Neuronal stem cell (in vitro differentiated cells): ENCODE data around the gene PSMB2.

Experiments
- DNase-seq: peaks from one replicate; pipeline ENCODE4 v3.0.0-alpha.2; 2013; ENCODE audit warnings: low spot score
- H2AFZ ChIP-seq: one replicate; pipeline ENCODE4 v1.6.1; 2013; ENCODE audit warnings: mild to moderate bottlenecking, low read length, inconsistent platforms
- H2AK5ac ChIP-seq: 2 replicates; pipeline ENCODE4 v1.6.1; 2013; ENCODE audit warnings: low read depth, mild to moderate bottlenecking, inconsistent platforms, low read length, moderate library complexity, mixed read lengths
- H2BK120ac ChIP-seq: 2 replicates; pipeline ENCODE4 v1.6.1; 2013; ENCODE audit warnings: low read depth, mild to moderate bottlenecking, inconsistent platforms, low read length, moderate library complexity, mixed read lengths
- H2BK12ac ChIP-seq: one replicate; pipeline ENCODE4 v1.6.1; 2013; ENCODE audit warnings: low read length, inconsistent platforms
- H2BK15ac ChIP-seq: 2 replicates; pipeline ENCODE4 v1.6.1; 2013; ENCODE audit warnings: mild to moderate bottlenecking, low read length, inconsistent platforms, mixed read lengths
- H2BK5ac ChIP-seq: one replicate; pipeline ENCODE4 v1.6.1; 2013; ENCODE audit warnings: inconsistent platforms, mild to moderate bottlenecking, low read length, moderate library complexity
- H3K14ac ChIP-seq: one replicate; pipeline ENCODE4 v1.6.1; 2013; ENCODE audit warnings: low read length, inconsistent platforms
- H3K18ac ChIP-seq: 2 replicates; pipeline ENCODE4 v1.6.1; 2013; ENCODE audit warnings: low read length, inconsistent platforms
- H3K23ac ChIP-seq: 2 replicates; pipeline ENCODE4 v1.6.1; 2013; ENCODE audit warnings: low read depth, mild to moderate bottlenecking, mixed read lengths, low read length, inconsistent platforms; ENCODE audit not compliant: poor library complexity
- H3K27ac ChIP-seq: replicated peaks from 3 replicates; pipeline ENCODE4 v1.5.1; 2013; ENCODE audit warnings: low read length, inconsistent platforms
- H3K27me3 ChIP-seq, 3 experiments: 2 replicates each; pipeline ENCODE4 v1.6.1; 2013; ENCODE audit warnings: low read length in 3 of 3, mild to moderate bottlenecking in 2 of 3, inconsistent platforms in 1 of 3, low read depth in 1 of 3, mixed read lengths in 1 of 3, moderate library complexity in 1 of 3; ENCODE audit not compliant: control insufficient read depth in 3 of 3, insufficient read depth in 3 of 3
- H3K36me3 ChIP-seq, 2 donors: replicated peaks in 1 of 2; 2 replicates each; pipeline ENCODE4 v1.6.1; 2013; ENCODE audit warnings: low read length in 2 of 2; ENCODE audit not compliant: control insufficient read depth in 2 of 2, insufficient read depth in 2 of 2
- H3K4ac ChIP-seq: 2 replicates; pipeline ENCODE4 v1.6.1; 2013; ENCODE audit warnings: inconsistent platforms, mild to moderate bottlenecking, low read length, moderate library complexity
- H3K4me1 ChIP-seq, 2 donors: 1 replicate in 1 of 2; 2 replicates in 1 of 2; pipeline ENCODE4 v1.6.1; 2013; ENCODE audit warnings: low read length in 2 of 2, low read depth in 1 of 2; ENCODE audit not compliant: control insufficient read depth in 2 of 2, insufficient read depth in 1 of 2
- H3K4me2 ChIP-seq: one replicate; pipeline ENCODE4 v1.6.1; 2013; ENCODE audit warnings: mild to moderate bottlenecking, low read length, inconsistent platforms; ENCODE audit not compliant: insufficient read depth, poor library complexity, severe bottlenecking
- H3K4me3 ChIP-seq, 2 donors: 2 replicates each; pipeline ENCODE4 v1.5.1; 2013; ENCODE audit warnings: low read length in 2 of 2, mild to moderate bottlenecking in 2 of 2, inconsistent platforms in 1 of 2, moderate library complexity in 1 of 2
- H3K79me1 ChIP-seq: one replicate; pipeline ENCODE4 v1.6.1; 2013; ENCODE audit warnings: low read depth, mild to moderate bottlenecking, inconsistent platforms, low read length, moderate library complexity
- H3K9ac ChIP-seq: one replicate; pipeline ENCODE4 v1.6.1; 2013; ENCODE audit warnings: mild to moderate bottlenecking, low read depth, low read length, inconsistent platforms; ENCODE audit not compliant: poor library complexity
- H3K9me3 ChIP-seq, 2 donors: replicated peaks in 1 of 2; 2 replicates each; pipeline versions ENCODE3 to v1.6.1; 2013; ENCODE audit warnings: low read length in 2 of 2, mild to moderate bottlenecking in 2 of 2, inconsistent platforms in 1 of 2, low read depth in 1 of 2, mixed read lengths in 1 of 2, moderate library complexity in 1 of 2; ENCODE audit not compliant: control insufficient read depth in 2 of 2, insufficient read depth in 1 of 2
- H4K8ac ChIP-seq: one replicate; pipeline ENCODE4 v1.6.1; 2013; ENCODE audit warnings: low read depth, mild to moderate bottlenecking, inconsistent platforms, low read length, moderate library complexity
- H4K91ac ChIP-seq: one replicate; pipeline ENCODE4 v1.6.1; 2013; ENCODE audit warnings: low read length, low read depth, mild to moderate bottlenecking, inconsistent platforms; ENCODE audit not compliant: poor library complexity
- WGBS, 2 donors: extraction: QIAGEN DNeasy Blood & Tissue Kit; methylation state at CpG; one replicate each; pipeline ENCODE4 v1.1.7; 2013; ENCODE audit warnings: missing lambda C conversion rate in 2 of 2, mixed read lengths in 1 of 2; ENCODE audit not compliant: insufficient read length in 2 of 2, insufficient replicate concordance in 1 of 2; ENCODE audit errors: extremely low coverage in 2 of 2; 5-methylcytosine and 5-hydroxymethylcytosine counted together

The PSMB2 gene

GRCh38 chr1:35598895-35599294 is 42.4 kb downstream of the PSMB2 start:
- no peak overlapping the region for H2AFZ ChIP-seq
- no peak overlapping the region for H2BK5ac ChIP-seq
- no peak overlapping the region for H3K27ac ChIP-seq
- H3K79me1 ChIP-seq = no peaks in the 10 kb centered on the region
- no peak overlapping the region for H3K4ac ChIP-seq
- no peak overlapping the region for H4K91ac ChIP-seq
- H3K14ac ChIP-seq = no peak overlapping the region
- H2BK120ac ChIP-seq = no peak overlapping the region
- no peak overlapping the region for H2AK5ac ChIP-seq
- no peak for DNase-seq
- no peak overlapping the region for H3K23ac ChIP-seq
- H3K36me3 ChIP-seq = peaks cover 16 to 60% of the 10 kb centered on the region in 2 donors
- H3K9me3 ChIP-seq = peaks cover 0 to 2% of the 10 kb centered on the region in 2 donors
- H3K4me3 ChIP-seq = no peak overlapping the region
- H3K27me3 ChIP-seq = no peaks in the 10 kb centered on the region
- no peak overlapping the region for H3K18ac ChIP-seq
- no peak overlapping the region for H2BK12ac ChIP-seq
- WGBS, 2 donors = no CpG with 5 or more reads among the region's 2 CpGs
- no peak overlapping the region for H3K9ac ChIP-seq
- no peak overlapping the region for H3K4me2 ChIP-seq
- no peaks in the 10 kb centered on the region for H3K4me1 ChIP-seq
- no peak overlapping the region for H4K8ac ChIP-seq
- no peak overlapping the region for H2BK15ac ChIP-seq

- H2BK5ac ChIP-seq = no peak overlapping the region
- H3K9ac ChIP-seq = no peak overlapping the region
- no peak overlapping the region for H3K23ac ChIP-seq
- H3K79me1 ChIP-seq = no peaks in the 10 kb centered on the region
- peaks cover 8 to 49% of the 10 kb centered on the region in 2 donors for H3K36me3 ChIP-seq
- H2BK120ac ChIP-seq = no peak overlapping the region
- H2AK5ac ChIP-seq = no peak overlapping the region
- no peaks in the 10 kb centered on the region for H3K9me3 ChIP-seq
- H2BK12ac ChIP-seq = no peak overlapping the region
- H3K18ac ChIP-seq = no peak overlapping the region
- H4K91ac ChIP-seq = no peak overlapping the region
- H3K4me2 ChIP-seq = no peak overlapping the region
- H3K4ac ChIP-seq = no peak overlapping the region
- no peak overlapping the region for H3K27ac ChIP-seq
- DNase-seq = no peak
- no peak overlapping the region for H3K4me3 ChIP-seq
- H3K27me3 ChIP-seq = no peaks in the 10 kb centered on the region
- H3K14ac ChIP-seq = no peak overlapping the region
- no peak overlapping the region for H2AFZ ChIP-seq
- H4K8ac ChIP-seq = no peak overlapping the region
- H2BK15ac ChIP-seq = no peak overlapping the region
- H3K4me1 ChIP-seq = no peaks in the 10 kb centered on the region
- WGBS, 2 donors = no CpG with 5 or more reads among the region's 5 CpGs
Observed at GRCh38 chr1:35597870-35598269, 43.5 kb downstream of the PSMB2 start.

- no peak overlapping the region for H2AFZ ChIP-seq
- H3K27ac ChIP-seq = no peak overlapping the region
- H2AK5ac ChIP-seq = no peak overlapping the region
- no peaks in the 10 kb centered on the region for H3K9me3 ChIP-seq
- no peak overlapping the region for H2BK15ac ChIP-seq
- H3K18ac ChIP-seq = no peak overlapping the region
- no peak for DNase-seq
- H3K36me3 ChIP-seq = peaks cover 5 to 29% of the 10 kb centered on the region in 2 donors
- H3K4me2 ChIP-seq = no peak overlapping the region
- no peak overlapping the region for H3K4ac ChIP-seq
- no peak overlapping the region for H3K23ac ChIP-seq
- peak overlapping the region; percentile 65 for H3K9ac ChIP-seq
- no peak overlapping the region for H4K8ac ChIP-seq
- no peak overlapping the region for H3K14ac ChIP-seq
- H4K91ac ChIP-seq = no peak overlapping the region
- WGBS, 2 donors = no CpG with 5 or more reads among the region's 7 CpGs
- no peaks in the 10 kb centered on the region for H3K79me1 ChIP-seq
- H3K4me3 ChIP-seq = peak overlapping the region in 1 of 2 donors; percentile 22
- no peaks in the 10 kb centered on the region for H3K27me3 ChIP-seq
- H2BK5ac ChIP-seq = no peak overlapping the region
- no peaks in the 10 kb centered on the region for H3K4me1 ChIP-seq
- no peak overlapping the region for H2BK120ac ChIP-seq
- H2BK12ac ChIP-seq = no peak overlapping the region
Observed at GRCh38 chr1:35595684-35596083, 45.6 kb downstream of the PSMB2 start.

GRCh38 chr1:35594005-35594760 is 47.1 kb downstream of the PSMB2 start:
- no peak for DNase-seq
- Histone ChIP-seq H3K79me1 (no peaks in the 10 kb centered on the region), H3K9ac (no peak overlapping the region), H2BK12ac (no peak overlapping the region), H3K18ac (no peak overlapping the region), H2AFZ (no peak overlapping the region), H3K36me3 (peaks cover 7 to 14% of the 10 kb centered on the region in 2 donors), H3K14ac (no peak overlapping the region), H4K8ac (no peak overlapping the region), H3K4me1 (no peaks in the 10 kb centered on the region), H2BK120ac (no peak overlapping the region), H2BK5ac (no peak overlapping the region), H4K91ac (no peak overlapping the region), H3K4me2 (no peak overlapping the region), H3K4me3 (no peak overlapping the region), H3K9me3 (no peaks in the 10 kb centered on the region), H2AK5ac (no peak overlapping the region), H2BK15ac (no peak overlapping the region), H3K4ac (no peak overlapping the region), H3K27me3 (no peaks in the 10 kb centered on the region), H3K27ac (no peak overlapping the region), H3K23ac (peak overlapping the region; percentile 16)
- WGBS, 2 donors = no CpG with 5 or more reads among the region's 9 CpGs
